ENCODE results near the gene GNB2.
A peak's percentile ranks its signal among the peaks of the same experiment; 100 is the strongest.
"Not testable (repeated sequence)": the region's sequence is repeated elsewhere in the genome, so short reads cannot be mapped to it uniquely, and the experiment has no call there.

Gene GNB2

DNA sequence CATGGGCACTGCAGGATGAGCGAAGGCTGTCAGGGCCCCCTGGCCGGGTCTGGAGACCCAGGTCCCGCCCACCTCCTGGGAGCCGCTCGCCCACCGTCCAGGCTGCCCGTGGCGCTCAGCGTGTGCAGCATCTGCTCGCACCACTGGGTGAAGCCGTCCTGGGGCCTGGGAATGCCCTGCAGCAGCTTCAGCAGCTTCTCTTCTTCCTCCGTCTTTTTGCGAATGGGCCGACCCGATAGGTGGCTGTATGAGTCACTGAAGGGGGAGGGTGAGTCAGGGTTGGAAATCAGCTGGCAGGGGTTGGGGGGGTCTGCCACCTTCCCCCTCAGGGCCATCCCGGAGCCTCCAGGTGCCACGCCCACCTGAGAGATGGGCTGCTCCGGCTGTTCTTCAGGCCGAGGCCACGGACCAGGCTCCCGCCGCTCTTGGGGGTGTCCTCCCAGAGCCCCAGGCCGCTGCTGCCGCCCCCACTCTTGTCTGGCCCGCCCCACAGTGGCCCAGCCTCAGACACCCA, 8.7 kb downstream of the GNB2 start:
- no peak for DNase-seq

DNA sequence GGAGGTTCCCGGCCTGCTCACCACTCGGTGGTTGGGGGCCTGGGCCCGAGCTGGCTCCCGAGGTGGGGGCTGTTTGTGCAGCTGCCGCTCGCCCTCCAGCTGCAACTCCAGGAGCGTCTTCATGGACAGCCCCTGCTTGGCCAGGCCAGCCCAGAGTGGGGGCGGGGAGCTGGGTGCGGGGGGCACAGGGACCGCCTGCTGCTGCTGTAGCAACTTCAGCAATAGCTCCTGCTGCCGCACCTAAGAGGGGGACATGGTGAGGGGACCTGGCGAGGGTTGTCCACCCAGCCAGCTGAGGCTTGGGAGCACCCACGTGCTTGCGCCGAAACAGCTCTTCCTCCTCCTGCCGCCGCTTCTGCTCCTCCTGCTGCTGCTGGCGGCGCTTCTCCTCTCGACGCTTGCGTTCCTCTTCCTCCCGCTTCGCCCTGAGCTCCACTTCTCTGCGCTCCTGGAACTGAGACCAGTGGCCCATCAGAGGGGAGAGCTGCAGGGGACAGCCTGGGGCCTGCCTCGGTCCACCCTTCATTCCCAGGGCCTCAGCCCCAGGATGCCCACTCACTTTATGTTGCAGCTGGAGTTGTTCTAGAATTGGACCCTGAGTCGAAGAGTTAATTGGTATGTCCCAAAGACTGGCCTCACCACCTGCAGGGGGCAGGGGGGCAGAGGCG, 9.6 kb downstream of the GNB2 start:
- DNase-seq = no peak

DNA sequence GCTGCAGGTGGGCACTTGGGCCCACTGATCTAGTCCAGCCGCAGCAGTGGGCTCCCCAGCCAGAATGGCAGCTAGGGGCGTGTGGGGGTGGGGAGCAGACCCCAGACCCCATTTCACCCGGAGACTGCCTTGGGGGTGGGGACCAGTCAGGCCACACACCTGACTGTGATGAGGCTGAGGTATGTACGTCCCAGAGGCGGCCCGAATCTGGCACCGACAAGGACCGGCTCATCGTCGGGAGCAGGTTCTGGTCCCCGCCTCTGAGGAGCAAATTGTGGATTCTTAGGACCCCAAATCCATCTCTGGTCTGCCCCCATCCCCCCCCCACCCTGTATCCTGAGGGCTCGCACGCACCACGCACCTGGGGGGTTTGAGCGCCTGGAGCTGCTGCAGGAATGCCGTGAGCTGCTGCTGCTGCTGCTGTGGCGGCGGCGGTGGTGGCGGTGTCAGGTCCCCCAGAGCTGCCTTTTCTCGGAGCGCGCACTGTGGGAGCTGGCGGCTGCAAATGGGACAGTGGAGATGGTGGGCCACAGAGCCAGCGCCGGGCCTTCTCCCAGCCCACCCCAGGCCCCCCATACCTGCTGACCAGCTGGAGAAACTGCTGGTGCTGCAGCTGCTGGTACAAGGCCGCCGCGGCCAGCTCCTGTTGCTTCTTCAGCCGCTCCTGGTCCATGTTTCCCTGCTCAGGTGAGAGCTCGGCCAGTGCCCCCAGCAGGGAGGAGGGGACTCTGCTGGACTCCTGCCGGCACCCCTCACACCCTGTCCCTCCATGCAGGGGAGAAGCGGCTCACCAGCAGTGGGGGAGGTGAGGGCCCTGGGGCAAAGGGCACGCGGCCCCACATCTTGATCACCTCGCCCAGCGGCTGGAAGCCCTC, 10.4 kb downstream of the GNB2 start:
- no peak for DNase-seq

DNA sequence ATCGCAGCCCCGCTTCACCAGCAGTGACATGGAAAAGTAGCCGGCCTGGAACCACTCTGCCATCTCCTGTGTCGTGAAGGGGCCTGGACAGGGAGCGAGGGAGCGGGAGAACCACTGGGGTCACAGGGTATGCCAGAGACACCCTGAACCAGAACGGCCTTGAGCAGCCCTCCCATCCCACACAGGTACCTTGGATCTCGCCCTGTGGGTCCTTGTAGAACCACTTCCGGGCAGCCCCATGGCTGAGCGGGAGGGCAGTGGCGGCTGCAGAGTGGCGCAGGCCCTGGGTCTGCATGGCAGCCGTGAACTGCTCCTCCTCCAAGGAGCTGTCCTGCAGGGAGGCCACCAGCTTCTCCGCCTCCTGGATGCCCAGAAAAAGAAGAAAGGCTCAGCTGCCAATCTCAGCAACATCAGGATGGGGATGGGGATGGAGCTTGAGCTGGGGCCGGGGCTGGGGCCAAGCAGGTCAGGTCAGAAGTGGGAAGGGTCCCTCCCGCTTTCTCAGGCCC, 11.0 kb downstream of the GNB2 start:
- no peak for DNase-seq

DNA sequence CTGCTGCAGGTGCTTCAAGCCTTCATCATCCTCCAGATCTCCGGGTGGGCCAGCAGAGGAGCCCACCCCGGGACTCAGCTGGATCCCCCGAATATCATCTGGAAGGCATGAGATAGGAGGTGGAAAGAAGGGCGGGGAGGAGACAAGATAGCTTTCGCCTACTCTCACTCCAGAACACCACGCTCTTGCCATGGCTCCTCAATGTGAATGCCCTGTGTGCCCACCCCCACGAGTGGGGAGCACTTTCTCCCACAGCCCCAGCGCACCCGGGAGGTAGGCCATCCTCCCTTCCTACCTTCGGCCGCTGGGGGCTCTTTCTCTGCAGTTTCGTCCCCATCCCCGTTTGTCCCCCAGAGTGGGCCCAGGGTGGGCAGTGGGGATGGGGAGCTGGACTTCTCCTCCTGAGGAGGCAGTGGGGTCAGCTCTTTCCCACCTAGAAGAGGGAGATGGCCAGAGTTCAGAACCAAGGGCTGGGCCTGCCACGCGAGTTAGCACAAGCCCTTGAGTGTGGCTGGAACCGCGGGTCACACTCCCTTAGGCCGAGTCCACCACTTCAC, 11.6 kb downstream of the GNB2 start:
- no peak for DNase-seq

DNA sequence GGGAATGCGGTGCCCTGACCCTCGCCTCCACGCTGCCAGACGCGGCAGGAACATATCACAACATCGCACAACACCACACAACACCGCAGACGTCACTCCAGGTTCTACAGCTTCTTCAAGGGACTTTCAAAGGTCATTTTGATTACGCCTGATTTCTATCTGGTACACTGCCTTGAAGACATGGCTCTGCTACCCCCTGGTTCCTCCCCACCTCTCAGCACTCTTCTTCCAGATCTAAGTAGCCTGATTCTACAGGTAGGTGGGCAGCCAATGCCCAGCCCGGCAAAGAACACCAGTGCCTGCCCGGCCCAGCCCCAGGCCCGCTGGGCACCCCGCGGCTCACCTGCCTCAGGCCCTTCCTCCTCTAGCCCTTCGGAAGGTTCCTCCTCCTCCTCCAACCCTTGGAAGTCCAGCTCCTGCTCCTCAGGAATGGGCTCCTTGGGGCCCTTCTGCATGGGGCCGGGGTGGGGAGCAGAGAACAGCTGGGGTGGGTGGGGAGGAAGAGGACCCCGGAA, 12.1 kb downstream of the GNB2 start:
- no peak for DNase-seq

DNA sequence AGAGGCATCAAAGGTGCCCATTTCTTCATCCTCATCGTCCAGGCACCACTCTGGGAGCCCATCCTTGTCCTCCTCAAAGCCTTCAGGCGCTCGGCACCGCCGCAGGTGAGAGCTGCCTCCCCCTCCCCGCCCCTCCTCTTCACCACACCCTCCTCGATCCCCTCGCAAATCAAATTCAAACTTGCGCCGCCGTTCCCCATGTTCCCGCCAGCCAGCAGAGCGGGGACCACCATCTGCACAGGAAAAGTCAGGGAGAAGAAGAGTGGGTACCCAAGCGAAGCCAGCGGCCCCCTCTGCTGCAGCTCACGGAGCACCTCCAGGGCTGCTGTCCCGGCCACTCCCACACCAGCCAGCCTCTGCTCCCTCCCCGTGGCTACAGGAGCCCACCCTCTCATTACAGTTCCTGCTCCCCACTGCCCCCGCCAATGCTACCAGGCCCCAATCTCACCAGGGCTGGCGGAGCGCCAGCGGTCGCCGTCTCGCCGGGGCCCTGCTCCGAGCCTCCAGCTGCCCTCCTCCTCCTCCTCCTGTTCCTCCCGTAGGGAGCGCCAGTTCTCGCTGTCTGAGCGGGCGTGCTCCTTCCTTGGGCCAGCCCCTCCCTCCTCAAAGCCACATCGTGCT, 12.8 kb downstream of the GNB2 start:
- no peak for DNase-seq

DNA sequence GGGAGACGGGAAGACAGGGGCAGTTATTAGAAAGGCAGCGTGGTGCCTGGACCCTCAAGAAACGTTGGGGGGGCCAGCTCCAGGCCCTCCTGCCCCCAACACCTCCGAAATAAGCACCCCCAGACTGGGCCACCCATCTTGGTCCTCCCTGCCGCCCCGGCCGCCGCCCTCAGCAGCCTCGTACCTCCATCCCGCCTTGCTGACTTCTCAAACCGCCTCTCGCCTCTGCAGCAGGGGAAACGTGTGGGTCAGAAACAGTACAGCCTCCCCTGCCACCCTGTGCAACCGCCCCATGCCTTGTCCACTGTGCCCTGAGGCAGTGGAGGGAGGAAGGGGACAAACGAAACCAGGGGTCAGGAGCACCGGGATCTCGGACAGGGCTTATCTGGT, 13.3 kb downstream of the GNB2 start:
- no peak for DNase-seq

DNA sequence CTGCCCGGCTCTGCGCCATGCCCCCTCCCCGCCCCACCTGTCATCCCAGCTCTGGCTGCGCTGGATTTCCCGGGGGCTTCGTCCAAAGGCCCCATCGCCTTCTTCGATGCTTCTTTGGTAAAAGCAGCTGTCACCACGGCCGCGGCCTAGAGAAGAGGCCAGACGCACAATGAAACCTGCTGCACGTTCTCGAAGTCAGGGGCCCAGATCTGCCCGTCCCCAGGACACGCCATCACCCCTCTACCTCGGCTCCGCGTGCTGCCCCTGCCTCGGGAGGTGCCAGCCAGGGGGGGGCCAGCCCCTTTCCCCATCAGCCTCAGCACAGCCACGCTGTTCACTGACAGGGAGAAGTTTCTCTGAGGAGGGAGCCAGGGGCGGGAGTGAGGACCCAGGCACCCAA, 13.7 kb downstream of the GNB2 start:
- DNase-seq = no peak

DNA sequence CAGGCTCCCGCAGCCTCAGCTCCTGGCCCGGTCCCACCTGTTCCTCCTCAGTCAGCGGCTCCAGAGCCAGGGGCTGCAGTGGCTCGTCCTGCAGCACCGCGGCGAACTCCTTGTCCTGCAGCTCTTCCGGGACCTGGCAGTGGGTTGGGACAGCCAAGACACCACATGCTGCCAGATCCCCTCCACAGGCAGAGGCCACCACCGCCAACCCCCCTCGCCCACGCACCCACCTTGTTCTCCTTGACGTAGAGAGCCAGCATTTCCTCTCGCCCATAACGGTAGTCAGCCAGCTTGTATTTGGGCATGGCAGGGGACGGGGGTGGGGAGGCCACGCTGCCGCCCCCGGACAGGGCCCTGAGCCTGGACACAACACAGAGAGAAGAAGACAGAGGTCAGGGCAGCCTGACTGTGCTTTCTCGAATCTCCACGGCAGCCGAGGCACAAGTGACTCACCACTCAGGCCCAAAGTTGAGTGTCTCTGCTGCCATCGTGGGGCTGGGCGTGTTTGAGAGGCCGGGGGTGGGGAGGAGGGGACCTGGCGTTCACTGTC, 14.3 kb downstream of the GNB2 start:
- no peak for DNase-seq

DNA sequence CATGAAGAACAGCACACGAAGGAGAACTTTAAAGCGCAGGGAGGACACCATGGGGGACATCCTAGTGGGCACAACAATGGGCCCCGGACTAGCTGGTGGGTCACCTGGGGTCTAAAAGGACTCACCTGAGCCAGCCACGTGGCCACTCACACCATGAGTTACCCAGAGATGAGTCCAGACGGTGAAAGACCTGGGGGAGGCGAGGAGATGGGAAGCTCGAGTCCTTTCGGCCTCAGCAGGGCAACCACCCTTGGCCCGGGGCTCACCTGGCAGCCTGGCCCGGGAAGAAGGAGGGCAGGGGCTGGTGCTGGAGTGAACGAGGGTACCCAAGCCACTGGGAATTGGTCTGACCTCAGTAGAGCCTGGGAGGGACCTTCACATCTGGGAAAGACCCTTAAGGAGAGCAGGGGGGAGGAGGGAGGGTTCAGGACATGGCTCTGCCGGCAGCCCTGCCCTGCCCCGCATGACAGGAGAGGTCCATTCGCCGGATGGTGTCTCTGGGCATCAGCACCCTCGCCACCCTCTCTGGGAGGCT, 14.9 kb downstream of the GNB2 start:
- DNase-seq = no peak

DNA sequence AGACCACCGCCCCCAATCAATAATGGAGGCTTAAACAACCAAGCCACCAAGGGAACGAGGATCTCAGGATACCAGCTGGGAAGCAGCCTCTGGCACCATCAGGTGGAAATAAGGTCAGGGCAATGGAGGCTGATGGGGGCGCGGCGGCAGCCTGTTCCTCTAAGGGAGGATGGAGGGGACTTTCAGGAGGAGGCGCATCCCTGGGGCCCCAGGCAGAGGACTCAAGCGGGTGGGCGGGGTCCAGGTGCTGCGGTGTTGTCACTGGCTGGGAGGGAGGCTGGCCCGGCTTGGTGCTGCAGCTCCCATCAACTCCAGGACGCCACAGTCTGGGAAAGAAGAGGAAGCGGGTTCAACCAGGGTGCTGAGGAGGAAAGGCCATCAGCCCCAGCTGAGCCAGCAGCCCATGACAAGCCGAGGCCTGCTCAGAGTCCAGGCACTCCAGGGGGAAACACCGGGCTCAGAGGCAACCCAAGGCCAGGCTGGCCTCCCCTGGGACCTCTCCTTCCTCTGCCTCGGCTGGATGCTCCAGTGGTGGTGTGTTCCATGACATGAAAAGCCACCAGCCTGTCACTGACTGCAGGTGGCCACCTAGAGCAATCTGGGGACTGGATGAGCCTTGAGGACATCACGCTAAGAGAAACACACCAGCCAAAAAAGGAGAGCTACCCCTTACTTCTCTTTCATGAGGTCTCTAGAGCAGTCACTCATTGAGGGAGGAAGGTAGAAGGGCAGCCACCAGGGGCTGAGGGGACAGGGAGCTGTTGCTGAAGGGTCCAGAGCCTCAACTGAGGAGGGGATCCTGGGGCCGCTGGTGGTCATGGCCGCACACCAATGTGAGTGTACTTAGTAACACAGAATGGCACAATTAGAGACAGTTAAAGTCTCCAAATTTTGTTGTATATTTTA, 15.9 kb downstream of the GNB2 start:
- DNase-seq = no peak

DNA sequence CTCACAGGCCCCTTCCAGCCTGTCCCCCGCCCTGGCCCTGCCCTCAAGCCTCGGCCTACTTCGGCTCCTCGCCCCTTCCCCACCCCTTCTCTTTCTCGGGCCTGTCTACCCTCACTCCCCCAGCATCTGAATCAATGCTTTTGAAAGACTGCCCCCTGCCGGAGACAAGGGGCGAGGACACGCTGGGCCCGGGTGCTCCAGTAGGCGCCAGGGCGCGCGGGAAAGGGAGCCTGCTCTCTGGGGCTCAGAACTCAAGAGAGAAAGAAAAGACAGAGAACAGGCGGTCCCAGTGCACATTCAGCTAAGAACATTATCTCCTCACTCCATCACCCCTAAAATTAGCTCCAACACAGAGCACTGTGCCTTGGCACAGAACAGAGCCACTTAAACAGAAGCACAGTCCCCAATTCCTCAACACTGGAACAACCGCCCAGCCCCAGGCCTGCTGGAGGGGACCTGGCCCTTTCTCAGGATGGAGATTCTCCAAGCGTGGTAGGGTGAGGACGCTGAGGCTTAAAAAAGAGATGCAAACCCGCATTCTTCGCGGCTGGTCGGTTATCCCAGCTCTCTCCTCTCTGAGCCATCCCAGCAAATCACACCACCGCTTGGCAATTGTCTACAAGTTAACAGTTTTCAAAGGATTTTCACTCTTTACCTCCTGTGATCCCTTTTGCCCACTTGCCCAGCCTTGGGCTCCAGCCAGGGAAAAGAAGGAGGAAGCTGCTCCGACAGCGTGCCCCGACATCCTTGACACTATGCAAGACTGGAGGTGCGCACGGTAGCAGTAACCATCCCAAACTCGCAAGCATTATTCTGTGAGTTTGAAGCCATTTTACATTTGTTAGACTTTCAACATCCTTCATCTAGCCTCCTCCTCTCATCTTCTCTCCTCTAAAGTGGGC, 18.4 kb downstream of the GNB2 start:
- DNase-seq = peak; percentile 48

DNA sequence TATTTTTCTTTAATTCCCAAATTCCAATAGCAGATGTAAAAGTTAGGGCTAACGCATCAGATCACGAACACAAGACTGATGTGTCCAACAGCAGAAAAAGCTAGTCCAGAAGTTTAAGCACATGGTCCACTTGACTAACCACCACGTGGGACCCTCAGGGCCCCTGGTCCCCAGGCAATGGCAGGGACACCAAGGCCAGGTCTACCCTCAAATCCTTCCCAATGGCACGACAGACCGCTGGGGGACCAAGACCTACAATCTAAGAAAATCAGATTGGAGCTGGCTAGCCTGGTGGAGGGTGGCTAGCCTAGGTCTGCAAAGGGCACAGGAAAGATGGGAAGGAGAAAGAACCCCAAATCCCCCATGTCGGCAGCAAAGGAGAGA, 19.0 kb downstream of the GNB2 start:
- DNase-seq = no peak

DNA sequence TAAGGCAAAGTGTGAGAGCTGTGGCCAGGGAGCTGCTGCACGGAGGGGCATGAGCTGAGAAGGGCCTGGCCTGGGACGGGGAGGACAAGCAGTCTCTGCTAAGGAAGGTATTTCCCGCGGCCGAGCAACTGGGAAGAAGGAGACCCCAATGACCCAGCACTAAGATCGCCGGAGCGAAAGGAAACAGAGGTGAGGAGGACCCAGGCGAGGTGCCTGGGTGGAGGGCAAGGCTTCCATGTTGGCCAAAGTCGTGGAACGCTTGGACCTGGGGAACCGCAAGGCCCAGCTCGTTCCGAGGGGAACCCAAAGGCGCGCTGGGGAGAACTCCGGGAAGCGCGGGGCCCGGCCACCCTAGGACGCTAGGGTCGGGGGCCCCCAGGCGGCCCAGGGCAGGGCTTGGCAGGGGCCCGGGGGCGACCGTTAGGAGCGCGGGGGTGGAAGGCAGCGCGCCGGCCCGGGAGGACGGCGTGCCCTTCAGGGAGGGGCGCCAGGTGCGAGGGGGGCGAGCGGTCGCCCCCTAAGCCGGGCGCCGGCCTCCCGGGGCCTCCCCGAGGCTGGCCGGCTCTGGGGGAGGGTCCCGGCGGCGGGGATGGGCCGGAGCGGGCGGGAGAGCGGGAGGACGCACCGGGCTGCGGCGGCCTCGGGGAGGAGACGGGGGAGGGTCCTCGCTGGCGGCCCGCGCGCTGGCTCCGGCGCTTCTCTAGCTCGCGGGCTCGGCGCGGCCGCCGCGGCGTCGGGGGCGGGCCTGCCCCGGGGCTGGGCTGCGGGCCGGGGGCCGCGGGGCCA, 20.0 kb downstream of the GNB2 start:
- DNase-seq = no peak

DNA sequence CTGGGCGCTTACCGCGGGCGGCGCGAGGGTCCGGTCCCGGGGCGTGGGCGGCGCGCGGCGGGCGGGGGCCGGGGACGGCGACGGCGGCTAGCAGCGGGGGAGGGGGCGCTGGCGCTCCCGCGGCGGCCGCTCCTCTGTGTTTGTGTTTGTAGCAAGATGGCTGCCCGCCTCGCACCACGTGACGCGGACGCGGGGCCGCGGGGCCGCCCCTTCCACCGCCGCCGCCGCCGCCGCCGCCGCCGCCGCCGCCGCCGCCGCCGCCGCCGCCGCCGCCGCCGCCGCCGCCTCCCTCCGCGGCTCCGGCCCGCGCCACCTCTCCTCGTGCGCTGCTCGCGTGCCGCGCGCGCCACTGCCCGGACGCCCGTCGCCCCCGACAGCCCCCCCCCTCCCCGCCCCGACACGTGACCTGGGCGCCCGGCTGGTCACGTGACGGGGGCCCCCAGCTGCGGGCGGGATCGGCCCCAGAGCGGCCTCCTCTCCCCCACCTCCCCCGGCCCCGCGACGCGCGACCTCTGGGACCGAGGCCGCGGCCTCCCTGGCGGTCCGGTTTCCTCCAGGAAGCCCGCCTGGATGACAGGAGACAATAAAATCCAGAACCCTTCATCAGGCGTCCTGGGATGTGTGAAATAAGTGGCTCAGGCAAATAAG, 20.7 kb downstream of the GNB2 start, which contains the start of gene GIGYF1:
TSS of gene GIGYF1 (minus strand) at position 153 of the 648 bp plus-strand sequence. CDS start 6,012 bp downstream, outside the sequence.
- DNase-seq = no peak

DNA sequence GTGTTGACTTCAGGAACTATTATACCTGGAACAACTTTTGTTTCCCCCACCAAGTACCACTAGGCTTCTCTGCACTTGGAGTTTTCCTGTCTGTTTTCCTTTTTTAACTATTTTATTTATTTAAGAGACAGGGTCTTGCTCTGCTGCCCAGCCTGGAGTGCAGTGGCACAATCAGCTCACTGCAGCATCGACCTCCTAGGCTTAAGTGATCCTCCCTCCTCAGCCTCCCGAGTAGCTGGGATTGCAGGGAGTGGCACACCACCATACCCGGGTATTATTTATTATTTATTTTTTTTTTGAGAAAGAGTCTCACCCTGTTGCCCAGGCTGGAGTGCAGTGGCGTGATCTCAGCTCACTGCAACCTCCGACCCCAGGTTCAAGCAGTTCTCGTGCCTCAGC, 22.6 kb downstream of the GNB2 start:
- DNase-seq = no peak

DNA sequence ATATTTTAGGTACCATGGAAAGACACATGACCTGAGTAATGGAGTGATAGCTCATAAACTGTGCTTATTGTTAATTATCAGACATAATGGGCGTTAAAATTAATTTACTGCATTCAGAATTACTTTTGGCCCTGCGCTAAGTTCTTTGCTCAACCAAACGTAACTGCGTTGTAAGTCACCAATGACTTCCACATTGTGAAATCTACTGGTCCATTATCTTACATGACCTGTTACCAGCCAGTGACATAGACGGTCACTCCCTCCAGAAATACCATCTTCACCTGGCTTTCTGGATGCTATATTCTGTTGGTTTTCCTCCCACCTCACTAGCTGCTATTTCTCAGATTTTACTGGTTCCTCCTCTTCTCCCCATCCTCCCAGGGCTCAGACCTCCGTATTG, 25.5 kb downstream of the GNB2 start:
- no peak for DNase-seq

DNA sequence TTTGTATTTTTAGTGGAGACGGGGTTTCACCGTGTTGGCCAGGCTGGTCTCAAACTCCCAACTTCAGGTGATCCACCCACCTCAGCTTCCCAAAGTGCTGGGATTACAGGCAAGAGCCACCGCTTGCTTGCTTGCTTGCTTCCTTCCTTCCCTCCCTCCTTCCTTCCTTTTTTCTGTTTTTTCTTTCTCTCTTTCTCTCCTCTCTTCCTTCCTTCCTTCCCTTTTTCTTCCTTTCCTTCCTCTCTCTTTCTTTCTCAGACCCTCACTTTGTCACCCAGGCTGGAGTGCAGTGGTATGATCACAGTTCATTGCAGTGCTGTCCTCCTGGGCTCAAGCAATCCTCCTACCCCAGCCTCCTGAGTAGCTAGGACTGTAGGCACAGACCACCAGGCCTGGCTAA, 27.5 kb downstream of the GNB2 start:
- not testable (repeated sequence) for DNase-seq
